Measurements from ENCODE around the gene SHF.

DNA sequence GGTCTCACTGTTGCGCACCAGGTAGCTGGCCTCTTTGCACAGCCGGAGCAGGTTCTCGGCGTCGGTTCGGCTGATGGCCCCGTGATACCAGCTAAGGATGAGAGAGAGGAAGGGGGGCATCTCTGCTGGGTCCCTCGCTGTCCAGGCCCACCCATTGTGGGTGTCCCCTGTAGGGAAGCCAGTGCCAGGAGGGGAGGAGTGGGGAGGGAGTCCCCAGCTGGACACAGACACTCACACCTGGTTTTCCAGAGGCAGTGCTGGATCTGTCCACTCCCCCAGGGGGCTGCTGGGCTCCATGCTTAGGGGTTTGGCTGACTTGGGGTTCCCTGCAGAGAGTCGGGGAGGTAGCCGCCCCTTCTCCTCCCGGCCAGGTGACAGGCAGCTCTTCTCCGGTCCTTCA, 15.9 kb downstream of the SHF start:
- no peak for TF ChIP-seq EZH2 (IDR thresholded peaks at IDR 0.05; ENCODE audit: insufficient read depth, poor library complexity, severe bottlenecking)
- no peak for TF ChIP-seq EZH2phosphoT487 (IDR thresholded peaks at IDR 0.05; ENCODE audit: insufficient read depth, low read depth)
